K562 (cell line): ENCODE measurements around the gene MAGI2. TPM values are rescaled to one million over a fixed set of nuclear protein-coding genes. Genes with fewer than 3 reads are reported as not detected.

Experiments
- ATAC-seq: fragments of 200-7000 bp; cut with Tn5 transposase; 3 replicates; pipeline ENCODE4 v1.9.1; 2020; ENCODE audit warnings: moderate library complexity
- BruUV-seq: library from RNA; stranded (reverse); fragments of 400-500 nt; replicated peaks from 2 replicates; lab custom pipeline; 2021; lab: Mats Ljungman, UMichigan
- CTCF ChIA-PET: fragments of 300-600 bp; formaldehyde crosslinking; extraction: SDS; loops from one replicate; lab custom pipeline; 2021; ENCODE audit warnings: low intra/inter-chr PET ratio; lab: Yijun Ruan, JAX
- POLR2A ChIA-PET: fragments of 300-600, 350-650 bp; sonication (Branson Sonifier 250); formaldehyde crosslinking; extraction: SDS; loops from one replicate; lab custom pipeline; 2021; ENCODE audit warnings: antibody characterized with exemption, inconsistent platforms; lab: Yijun Ruan, JAX
- DNase-seq, 4 experiments: peaks; one replicate each; pipeline versions ENCODE4 v3.0.0 to v3.0.0-alpha.2; 2011 to 2018; ENCODE audit warnings: low spot score in 3 of 4, mixed read lengths in 3 of 4; ENCODE audit errors: extremely low read depth in 1 of 4
- FAIRE-seq: peaks from 2 replicates; lab custom pipeline; 2011; peaks lifted over from hg19 to GRCh38; lab: Jason Lieb, UNC
- H2AFZ ChIP-seq: 2 replicates; pipeline ENCODE4 v1.6.0; 2011; ENCODE audit warnings: low read depth, low read length, control low read depth, inconsistent platforms
- H3K27ac ChIP-seq: fragments of 200-600 bp; 3 replicates; pipeline ENCODE4 v1.8.0; 2011; ENCODE audit warnings: low read depth, mild to moderate bottlenecking, control low read depth, inconsistent platforms, low read length, moderate library complexity, mixed read lengths; ENCODE audit errors: extremely low read depth
- H3K27me3 ChIP-seq, 2 experiments: fragments of 300-600 bp in 1 of 2; 2 replicates in 1 of 2; 3 replicates in 1 of 2; pipeline versions ENCODE4 v1.6.0 to v1.8.0; 2011; ENCODE audit warnings: inconsistent platforms in 2 of 2, low read length in 2 of 2, mild to moderate bottlenecking in 1 of 2, mixed read lengths in 1 of 2, moderate library complexity in 1 of 2; ENCODE audit not compliant: control insufficient read depth in 2 of 2, insufficient read depth in 2 of 2
- H3K36me3 ChIP-seq: fragments of 300-600 bp; 3 replicates; pipeline ENCODE4 v1.8.0; 2011; ENCODE audit warnings: mild to moderate bottlenecking, low read length, inconsistent platforms; ENCODE audit not compliant: control insufficient read depth, insufficient read depth
- H3K4me1 ChIP-seq, 2 experiments: fragments of 200-600 bp in 1 of 2; replicated peaks in 1 of 2; 2 replicates in 1 of 2; 3 replicates in 1 of 2; pipeline versions ENCODE4 v1.5.1 to v1.8.0; 2011; ENCODE audit warnings: inconsistent platforms in 2 of 2, low read length in 2 of 2, mild to moderate bottlenecking in 1 of 2, mixed read lengths in 1 of 2, moderate library complexity in 1 of 2; ENCODE audit not compliant: control insufficient read depth in 2 of 2, insufficient read depth in 2 of 2
- H3K4me2 ChIP-seq: 2 replicates; pipeline ENCODE4 v1.6.1; 2011; ENCODE audit warnings: low read length, control low read depth, inconsistent platforms, mixed read lengths; ENCODE audit not compliant: insufficient read depth
- H3K4me3 ChIP-seq: fragments of 200-600 bp; sonication (generic), shearing (Covaris generic); 2 replicates; pipeline ENCODE4 v1.5.1; 2016; ENCODE audit warnings: control low read depth, inconsistent platforms
- H3K79me2 ChIP-seq: fragments of 200-600 bp; 3 replicates; pipeline ENCODE4 v1.8.0; 2011; ENCODE audit warnings: low read length, inconsistent platforms; ENCODE audit not compliant: control insufficient read depth, insufficient read depth
- H3K9ac ChIP-seq, 2 experiments: 2 replicates each; pipeline versions ENCODE4 v1.6.0 to v1.6.1; 2011; ENCODE audit warnings: low read depth in 2 of 2, low read length in 2 of 2, control low read depth in 1 of 2, inconsistent platforms in 1 of 2, mild to moderate bottlenecking in 1 of 2, mixed read lengths in 1 of 2; ENCODE audit not compliant: insufficient read depth in 1 of 2
- H3K9me1 ChIP-seq: one replicate; pipeline ENCODE4 v1.6.0; 2011; ENCODE audit warnings: inconsistent platforms, mild to moderate bottlenecking, low read length, moderate library complexity; ENCODE audit not compliant: control insufficient read depth, insufficient read depth
- H3K9me3 ChIP-seq: replicated peaks from 2 replicates; pipeline ENCODE4 v1.5.1; 2011; ENCODE audit warnings: low read depth, low read length, inconsistent platforms; ENCODE audit not compliant: control insufficient read depth, insufficient read depth
- H4K20me1 ChIP-seq: replicated peaks from 2 replicates; pipeline ENCODE4 v1.6.1; 2011; ENCODE audit warnings: low read length, inconsistent platforms, mixed read lengths; ENCODE audit not compliant: control insufficient read depth, insufficient read depth
- CHD1 ChIP-seq: fragments of 200-600 bp; sonication (generic); IDR thresholded peaks from one replicate; pipeline ENCODE4 v1.6.1; 2012; ENCODE audit warnings: mild to moderate bottlenecking, moderate library complexity, low read length, inconsistent platforms
- DIDO1 ChIP-seq: fragments of 450-650 bp; IDR thresholded peaks from 2 replicates; pipeline ENCODE4 v1.6.1; 2016; ENCODE audit warnings: low read depth, missing biosample characterization, missing genetic modification characterization
- KAT8 ChIP-seq: fragments of 450-650 bp; IDR thresholded peaks from 2 replicates; pipeline ENCODE4 v1.6.1; 2016; ENCODE audit warnings: low read depth, mild to moderate bottlenecking
- MAFG ChIP-seq: fragments of 450-650 bp; conservative IDR thresholded peaks from 2 replicates; pipeline ENCODE4 v1.6.1; 2016; ENCODE audit warnings: missing genetic modification characterization, missing compliant biosample characterization
- PHTF2 ChIP-seq: fragments of 250-450 bp; sonication (Bioruptor Pico); IDR thresholded peaks from 2 replicates; pipeline ENCODE4 v1.5.0; 2021; ENCODE audit warnings: mild to moderate bottlenecking
- ZNF311 ChIP-seq: fragments of 250-450 bp; sonication (Bioruptor Pico); IDR thresholded peaks from 2 replicates; pipeline ENCODE4 v1.4.0; 2020; ENCODE audit warnings: mild to moderate bottlenecking, moderate library complexity
- ZNF778 ChIP-seq: fragments of 450-650 bp; formaldehyde crosslinking; IDR thresholded peaks from 2 replicates; pipeline ENCODE4 v1.4.0; 2020; ENCODE audit warnings: mild to moderate bottlenecking, moderate library complexity
- WGBS: fragments of 100-300 bp; shearing (Covaris generic); methylation state at CpG from one replicate; pipeline ENCODE4 v1.1.6; 2016; ENCODE audit warnings: low coverage, mixed read lengths; ENCODE audit not compliant: insufficient coverage; ENCODE audit errors: missing lambda C conversion rate; 5-methylcytosine and 5-hydroxymethylcytosine counted together
- in situ Hi-C: fragments of 300-500 bp; cut with MboI; formaldehyde crosslinking; loops from 4 replicates; pipeline ENCODE4 v1.15.0; 2018; ENCODE audit warnings: inconsistent platforms, mixed read lengths
- intact Hi-C: fragments of 100-400 bp; cut with micrococcal nuclease; formaldehyde crosslinking; loops from 2 replicates; pipeline ENCODE4 v1.14.2; 2022
- polyA plus RNA-seq, 8 experiments: library from polyadenylated mRNA; depleted of rRNA in 4 of 8; stranded (reverse) in 5 of 8; unstranded in 3 of 8; fragments of >200 nt; fragmentation: Nextera tagmentation in 2 of 8; fragmentation: Illumina TruSeq in 1 of 8; extraction: Ambion mirVana in 2 of 8; extraction: Trizol in 1 of 8; gene quantifications; 2 replicates each; pipeline versions ENCODE4 v1.2.1 to v1.2.3, GENCODE V29; 2011 to 2014; ENCODE audit warnings: inconsistent platforms in 1 of 8, missing spikeins in 1 of 8
- total RNA-seq, 7 experiments: library from RNA; depleted of rRNA in 6 of 7; stranded (reverse); fragments of >200 nt in 6 of 7; fragmentation: Illumina TruSeq in 2 of 7; extraction: Trizol in 2 of 7; gene quantifications; 2 replicates each; pipeline versions ENCODE4 v1.2.1 to v1.2.3, GENCODE V29; 2011 to 2021; ENCODE audit warnings: low replicate concordance in 1 of 7

The MAGI2 gene
- total and polyA plus RNA-seq, 9 of the 15 experiments (the other 6 are each of a cell fraction or from before 2014, with no cell fraction given), result 0.27 to 1.4 (median 0.70) TPM

DNA sequence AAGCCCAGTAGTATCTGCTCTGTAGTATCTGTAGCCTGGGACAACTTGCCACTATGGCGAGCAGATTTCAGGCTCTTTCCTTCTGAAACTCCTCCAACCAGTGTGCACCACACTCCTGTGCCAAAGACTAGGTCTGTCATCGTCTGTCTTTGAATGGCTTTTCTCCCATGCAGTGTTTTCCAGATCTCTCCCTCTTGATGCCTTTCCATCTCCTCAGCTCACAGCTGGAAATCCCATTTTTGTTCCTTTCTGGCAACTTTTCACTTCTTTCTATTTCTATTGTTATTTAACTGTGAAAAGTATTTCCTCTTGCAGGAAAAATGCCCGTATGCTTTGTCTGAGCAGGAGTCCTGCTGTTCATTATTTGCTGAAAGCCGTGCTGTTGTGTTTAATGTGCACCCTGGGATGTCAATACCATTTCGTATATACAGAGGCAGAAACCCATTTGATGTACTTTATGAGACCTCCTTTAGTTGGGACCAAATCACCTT, 1281.2 kb downstream of the MAGI2 start:
- H3K9me3 ChIP-seq, result no peaks in the 10 kb centered on the region
- in situ Hi-C loops (no loop called here), intact Hi-C loops (no loop called here)
- FAIRE-seq, result no peak
- ChIA-PET CTCF (no interaction called here), POLR2A (interaction anchor here (0.9 kb wide), 1 partner anchor 9 kb away, joined by 3 read pairs; no protein-coding TSS in a partner anchor)
- no peak overlapping the region for H2AFZ ChIP-seq
- H3K36me3 ChIP-seq, result no peaks in the 10 kb centered on the region
- no peak overlapping the region for H3K4me3 ChIP-seq
- H4K20me1 ChIP-seq, result no peaks in the 10 kb centered on the region
- H3K27me3 ChIP-seq, result peaks cover 0 to 5% of the 10 kb centered on the region in 2 experiments; a peak in 2 of 5 replicates
- H3K9ac ChIP-seq, result no peak overlapping the region
- TF ChIP-seq DIDO1 (no peak), MAFG (no peak)
- no TSS peak for BruUV-seq
- no peak for DNase-seq
- H3K27ac ChIP-seq, result no peak overlapping the region
- 0% methylated on average over 5 of the region's 5 CpGs for WGBS
- H3K4me2 ChIP-seq, result no peak overlapping the region
- no peaks in the 10 kb centered on the region for H3K79me2 ChIP-seq
- no peaks in the 10 kb centered on the region for H3K4me1 ChIP-seq
- ATAC-seq, result no peak
- H3K9me1 ChIP-seq, result no peaks in the 10 kb centered on the region

GRCh38 chr7:78171398-78171797, 1282.1 kb downstream of the MAGI2 start:
- no peak for TF ChIP-seq ZNF778 (CRISPR knock-in tag)
- TF ChIP-seq PHTF2 (CRISPR knock-in tag), result no peak
- no peak for TF ChIP-seq KAT8
- no peak for TF ChIP-seq ZNF311
- no peak for TF ChIP-seq CHD1
- intact Hi-C loops, result no loop called here
- no peak for DNase-seq
- Histone ChIP-seq H3K27ac (no peak overlapping the region), H3K4me3 (no peak overlapping the region), H3K9ac (no peak overlapping the region), H3K9me3 (no peaks in the 10 kb centered on the region), H3K9me1 (no peaks in the 10 kb centered on the region), H3K27me3 (peaks cover 0 to 5% of the 10 kb centered on the region in 2 experiments; a peak in 2 of 5 replicates), H4K20me1 (no peaks in the 10 kb centered on the region), H3K4me2 (no peak overlapping the region), H3K4me1 (no peaks in the 10 kb centered on the region), H3K79me2 (no peaks in the 10 kb centered on the region), H3K36me3 (no peaks in the 10 kb centered on the region), H2AFZ (no peak overlapping the region)
- in situ Hi-C loops, result no loop called here
- FAIRE-seq, result no peak
- ATAC-seq, result no peak
- BruUV-seq, result no TSS peak
- CTCF ChIA-PET, result no interaction called here
- WGBS, result 0% methylated on average over 2 of the region's 2 CpGs
- POLR2A ChIA-PET, result interaction anchor here (0.9 to 1.4 kb wide), 4 partner anchors 8 to 18 kb away, joined by 3 to 7 read pairs (median 4); no protein-coding TSS in a partner anchor
